ENCODE data around the gene IL27RA. TPM values are rescaled to one million over a fixed set of nuclear protein-coding genes. Genes with fewer than 3 reads are reported as not detected.
"Not testable (repeated sequence)": the region's sequence is repeated elsewhere in the genome, so short reads cannot be mapped to it uniquely, and the experiment has no call there.

IL27RA gene
- total RNA-seq, 2 experiments from 2014 or later, result 25.0 to 26.7 TPM

DNA sequence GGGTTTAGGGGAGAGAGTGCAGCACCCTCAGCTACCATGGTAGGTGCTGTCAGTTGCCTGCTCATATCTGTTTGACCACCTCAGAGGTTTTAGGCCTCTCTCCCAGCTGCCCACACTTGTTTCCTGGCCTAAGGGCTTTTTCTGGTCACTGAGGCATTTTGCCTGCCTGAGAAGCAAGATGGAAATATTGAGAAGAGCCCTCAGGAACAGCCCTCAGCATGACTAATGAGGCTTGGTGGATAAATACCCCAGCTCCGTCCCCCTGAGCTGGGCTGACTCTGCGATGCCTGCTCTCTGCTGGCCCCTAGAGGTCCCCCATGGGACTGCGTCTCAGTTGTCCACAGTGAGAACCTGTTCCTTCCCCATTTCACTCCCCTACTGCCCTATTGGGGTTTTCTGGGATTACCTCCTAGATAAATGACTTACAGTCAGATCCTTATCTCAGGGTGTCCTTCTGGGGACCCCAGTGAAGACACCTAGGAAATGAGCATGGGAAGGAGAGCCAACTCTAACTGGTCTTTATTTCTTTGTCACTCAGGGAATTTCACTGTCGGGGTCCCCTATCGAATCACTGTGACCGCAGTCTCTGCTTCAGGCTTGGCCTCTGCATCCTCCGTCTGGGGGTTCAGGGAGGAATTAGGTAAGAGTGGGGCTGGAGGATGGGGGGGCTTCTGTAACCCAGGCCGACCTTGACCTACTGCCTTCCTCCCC is 17.0 kb downstream of the IL27RA start:
- intact Hi-C loops (cut with DNase I, micrococcal nuclease), result loop anchor here (1.0 to 2.0 kb wide), 3 partner anchors 24 to 168 kb away; partner anchors contain the start of gene MISP3 (in 1 of the 2)
- H3K9me3 ChIP-seq (ENCODE audit: control insufficient read depth in 1 of 2, insufficient read depth in 1 of 2, low read length in 2 of 2), result peaks cover 0 to 13% of the 10 kb centered on the region in 2 experiments
- no peak overlapping the region for H3K4me3 Mint-ChIP-seq
- H3K36me3 Mint-ChIP-seq (ENCODE audit: low read depth), result peaks cover 84% of the 10 kb centered on the region
- H3K4me1 ChIP-seq (ENCODE audit: insufficient read depth, low read length), result peaks cover 8% of the 10 kb centered on the region
- H3K27me3 Mint-ChIP-seq, result no peaks in the 10 kb centered on the region
- no peak overlapping the region for H3K4me3 ChIP-seq (ENCODE audit: low read length)
- CTCF ChIA-PET, result interaction anchor here (0.6 to 3.3 kb wide), 21 partner anchors 9 to 322 kb away, joined by 3 to 17 read pairs (median 5); partner anchors contain the start of genes ASF1B, DCAF15, IL27RA and MISP3
- H3K27ac Mint-ChIP-seq, result peak overlapping the region; percentile 67
- DNase-seq, result peak; percentile 53 to 84 (median 73)
- TF ChIP-seq, protein P1, sequence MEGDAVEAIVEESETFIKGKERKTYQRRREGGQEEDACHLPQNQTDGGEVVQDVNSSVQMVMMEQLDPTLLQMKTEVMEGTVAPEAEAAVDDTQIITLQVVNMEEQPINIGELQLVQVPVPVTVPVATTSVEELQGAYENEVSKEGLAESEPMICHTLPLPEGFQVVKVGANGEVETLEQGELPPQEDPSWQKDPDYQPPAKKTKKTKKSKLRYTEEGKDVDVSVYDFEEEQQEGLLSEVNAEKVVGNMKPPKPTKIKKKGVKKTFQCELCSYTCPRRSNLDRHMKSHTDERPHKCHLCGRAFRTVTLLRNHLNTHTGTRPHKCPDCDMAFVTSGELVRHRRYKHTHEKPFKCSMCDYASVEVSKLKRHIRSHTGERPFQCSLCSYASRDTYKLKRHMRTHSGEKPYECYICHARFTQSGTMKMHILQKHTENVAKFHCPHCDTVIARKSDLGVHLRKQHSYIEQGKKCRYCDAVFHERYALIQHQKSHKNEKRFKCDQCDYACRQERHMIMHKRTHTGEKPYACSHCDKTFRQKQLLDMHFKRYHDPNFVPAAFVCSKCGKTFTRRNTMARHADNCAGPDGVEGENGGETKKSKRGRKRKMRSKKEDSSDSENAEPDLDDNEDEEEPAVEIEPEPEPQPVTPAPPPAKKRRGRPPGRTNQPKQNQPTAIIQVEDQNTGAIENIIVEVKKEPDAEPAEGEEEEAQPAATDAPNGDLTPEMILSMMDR (IDR thresholded peaks at IDR 0.05), result peak; percentile 97
- POLR2A ChIA-PET, result interaction anchor here (0.6 to 1.1 kb wide), 4 partner anchors 17 to 168 kb away, joined by 3 to 5 read pairs (median 4); partner anchors contain the start of genes DCAF15 and IL27RA
- no peaks in the 10 kb centered on the region for H3K9me3 Mint-ChIP-seq
- H3K27me3 ChIP-seq (ENCODE audit: control insufficient read depth in 1 of 2, insufficient read depth in 2 of 2, low read length in 2 of 2), result no peaks in the 10 kb centered on the region
- H3K36me3 ChIP-seq (ENCODE audit: insufficient read depth, low read length), result peaks cover 75% of the 10 kb centered on the region
- peak; percentile 94 for ATAC-seq (ENCODE audit: poor library complexity)
- H3K27ac ChIP-seq (ENCODE audit: low read depth in 1 of 2, low read length in 2 of 2), result no peak overlapping the region
- H3K4me1 Mint-ChIP-seq (ENCODE audit: low read depth), result peaks cover 10% of the 10 kb centered on the region

DNA sequence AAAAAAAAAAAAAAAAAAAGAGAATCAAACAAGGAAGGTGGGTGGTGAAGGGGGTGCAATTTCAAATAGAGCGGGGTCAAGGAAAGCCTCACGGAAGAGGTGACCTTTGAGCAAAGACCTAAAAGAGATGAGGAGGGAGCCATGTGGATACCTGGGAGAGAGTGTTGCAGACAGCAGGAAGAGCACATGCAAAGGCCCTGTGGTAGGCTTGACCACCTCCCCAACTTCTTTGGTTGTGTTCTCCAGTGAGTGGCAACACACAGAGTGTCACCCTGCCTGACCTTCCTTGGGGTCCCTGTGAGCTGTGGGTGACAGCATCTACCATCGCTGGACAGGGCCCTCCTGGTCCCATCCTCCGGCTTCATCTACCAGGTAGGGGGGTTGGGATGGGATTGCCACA is 18.9 kb downstream of the IL27RA start:
- Mint-ChIP-seq H3K27ac (no peak overlapping the region), H3K36me3 (ENCODE audit: low read depth) (peaks cover 78% of the 10 kb centered on the region), H3K9me3 (no peaks in the 10 kb centered on the region), H3K4me1 (ENCODE audit: low read depth) (peaks cover 15% of the 10 kb centered on the region), H3K27me3 (no peaks in the 10 kb centered on the region), H3K4me3 (no peak overlapping the region)
- DNase-seq (no peak), ATAC-seq (ENCODE audit: poor library complexity) (no peak)
- Histone ChIP-seq H3K27ac (ENCODE audit: low read depth in 1 of 2, low read length in 2 of 2) (no peak overlapping the region), H3K4me1 (ENCODE audit: insufficient read depth, low read length) (peaks cover 8% of the 10 kb centered on the region), H3K36me3 (ENCODE audit: insufficient read depth, low read length) (peaks cover 62% of the 10 kb centered on the region), H3K27me3 (ENCODE audit: control insufficient read depth in 1 of 2, insufficient read depth in 2 of 2, low read length in 2 of 2) (no peaks in the 10 kb centered on the region), H3K9me3 (ENCODE audit: control insufficient read depth in 1 of 2, insufficient read depth in 1 of 2, low read length in 2 of 2) (peaks cover 0 to 14% of the 10 kb centered on the region in 2 experiments), H3K4me3 (ENCODE audit: low read length) (no peak overlapping the region)
- TF ChIP-seq, protein P1 (IDR thresholded peaks at IDR 0.05), result no peak
- ChIA-PET CTCF (interaction anchor here (3.3 kb wide), 1 partner anchor 9 kb away, joined by 17 read pairs; no protein-coding TSS in a partner anchor), POLR2A (no interaction called here)
- intact Hi-C loops (cut with DNase I, micrococcal nuclease), result no loop called here

DNA sequence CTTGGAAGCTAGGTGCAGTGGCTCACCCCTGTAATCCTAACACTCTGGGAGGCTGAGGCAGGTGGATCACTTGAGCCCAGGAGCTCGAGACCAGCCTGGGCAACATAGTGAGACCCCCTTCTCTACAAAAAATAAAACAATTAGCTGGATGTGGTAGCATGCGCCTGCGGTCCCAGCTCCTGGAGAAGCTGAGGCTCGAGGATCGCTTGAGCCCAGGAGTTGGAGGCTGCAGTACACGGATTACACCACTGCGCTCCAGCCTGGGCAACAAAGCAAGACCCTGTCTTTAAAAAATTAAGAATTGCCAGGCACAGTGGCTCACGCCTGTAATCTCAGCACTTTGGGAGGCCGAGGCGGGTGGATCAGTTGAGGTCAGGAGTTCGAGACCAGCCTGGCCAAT is 19.4 kb downstream of the IL27RA start:
- H3K4me1 ChIP-seq (ENCODE audit: insufficient read depth, low read length); POLR2A ChIA-PET; DNase-seq; H3K9me3 Mint-ChIP-seq; intact Hi-C loops (cut with DNase I, micrococcal nuclease); H3K27me3 Mint-ChIP-seq; H3K4me3 Mint-ChIP-seq; H3K4me3 ChIP-seq (ENCODE audit: low read length); ATAC-seq (ENCODE audit: poor library complexity); H3K27me3 ChIP-seq (ENCODE audit: control insufficient read depth in 1 of 2, insufficient read depth in 2 of 2, low read length in 2 of 2); H3K27ac Mint-ChIP-seq; H3K27ac ChIP-seq (ENCODE audit: low read depth in 1 of 2, low read length in 2 of 2): not testable (repeated sequence)
- Mint-ChIP-seq H3K36me3 (ENCODE audit: low read depth) (peaks cover 73% of the 10 kb centered on the region), H3K4me1 (ENCODE audit: low read depth) (peaks cover 16% of the 10 kb centered on the region)
- CTCF ChIA-PET, result interaction anchor here (3.3 kb wide), 1 partner anchor 8 kb away, joined by 17 read pairs; no protein-coding TSS in a partner anchor
- peaks cover 0 to 14% of the 10 kb centered on the region in 2 experiments for H3K9me3 ChIP-seq (ENCODE audit: control insufficient read depth in 1 of 2, insufficient read depth in 1 of 2, low read length in 2 of 2)
- H3K36me3 ChIP-seq (ENCODE audit: insufficient read depth, low read length), result peaks cover 58% of the 10 kb centered on the region
